PC-3 (cell line): ENCODE data around the gene CFAP91. TPM values are rescaled to one million over a fixed set of nuclear protein-coding genes. Genes with fewer than 3 reads are reported as not detected.

Source experiments
- ATAC-seq: fragments of 200-7000 bp; cut with Tn5 transposase; 2 replicates; pipeline ENCODE4 v1.9.1; 2020; ENCODE audit warnings: mild to moderate bottlenecking, moderate library complexity
- BruUV-seq: library from RNA; stranded (reverse); fragments of 400-500 nt; replicated peaks from 2 replicates; lab custom pipeline; 2021; lab: Mats Ljungman, UMichigan
- CTCF ChIA-PET: fragments of 300-600 bp; sonication (Branson Sonifier 250); formaldehyde crosslinking; loops from one replicate; lab custom pipeline; 2022; ENCODE audit warnings: antibody characterized with exemption; lab: Charles Lee
- POLR2A ChIA-PET: fragments of 300-600 bp; sonication (Branson Sonifier 250); formaldehyde crosslinking; loops from one replicate; lab custom pipeline; 2022; ENCODE audit warnings: antibody characterized with exemption; ENCODE audit not compliant: unreplicated experiment; lab: Charles Lee
- DNase-seq: peaks from one replicate; pipeline ENCODE4 v3.0.0-alpha.2; 2015
- H2AFZ ChIP-seq: fragments of 300-600 bp; sonication (generic); 2 replicates; pipeline ENCODE4 v1.6.0; 2016; ENCODE audit warnings: antibody characterized with exemption, low read length
- H3F3A ChIP-seq: fragments of 300-600 bp; sonication (generic); one replicate; pipeline ENCODE4 v1.6.0; 2017; ENCODE audit warnings: antibody characterized with exemption, low read length, control low read depth, mild to moderate bottlenecking; ENCODE audit not compliant: unreplicated experiment
- H3K27ac ChIP-seq: fragments of 300-600 bp; sonication (generic); 2 replicates; pipeline ENCODE4 v1.5.1; 2016; ENCODE audit warnings: mild to moderate bottlenecking, low read length
- H3K27me3 ChIP-seq: fragments of 300-600 bp; sonication (generic); 2 replicates; pipeline ENCODE4 v1.6.1; 2016; ENCODE audit warnings: low read length, mixed read lengths
- H3K36me3 ChIP-seq: fragments of 300-600 bp; sonication (generic); 2 replicates; pipeline ENCODE4 v1.6.1; 2016; ENCODE audit warnings: low read depth, mixed run types, low read length, mixed read lengths
- H3K4me1 ChIP-seq: fragments of 300-600 bp; sonication (generic); 2 replicates; pipeline ENCODE4 v1.5.1; 2016; ENCODE audit warnings: low read length; ENCODE audit not compliant: insufficient read depth
- H3K4me2 ChIP-seq: fragments of 300-600 bp; sonication (generic); 2 replicates; pipeline ENCODE4 v1.6.0; 2016; ENCODE audit warnings: low read length
- H3K4me3 ChIP-seq: fragments of 300-600 bp; sonication (generic); 2 replicates; pipeline ENCODE4 v1.5.1; 2016; ENCODE audit warnings: mild to moderate bottlenecking, low read length, mixed read lengths
- H3K79me2 ChIP-seq: fragments of 300-600 bp; sonication (generic); 2 replicates; pipeline ENCODE4 v1.6.1; 2017; ENCODE audit warnings: low read length, mixed read lengths
- H3K9ac ChIP-seq: fragments of 300-600 bp; sonication (generic); 2 replicates; pipeline ENCODE4 v1.6.0; 2016; ENCODE audit warnings: mild to moderate bottlenecking, low read length
- H3K9me2 ChIP-seq: fragments of 300-600 bp; sonication (generic); replicated peaks from 2 replicates; pipeline ENCODE4 v1.6.1; 2016; ENCODE audit warnings: mixed run types, low read length, mixed read lengths
- H3K9me3 ChIP-seq: fragments of 300-600 bp; sonication (generic); 2 replicates; pipeline ENCODE4 v1.6.1; 2016; ENCODE audit warnings: low read length, mixed read lengths
- H4K20me1 ChIP-seq: fragments of 300-600 bp; sonication (generic); 2 replicates; pipeline ENCODE4 v1.6.1; 2016; ENCODE audit warnings: low read length, mixed read lengths
- CTCF ChIP-seq: fragments of 300-600 bp; sonication (generic); conservative IDR thresholded peaks from 2 replicates; pipeline ENCODE4 v1.5.1; 2017; ENCODE audit warnings: antibody characterized with exemption, low read depth, mild to moderate bottlenecking, low read length
- EZH2 ChIP-seq: fragments of 300-600 bp; sonication (generic); IDR thresholded peaks from one replicate; pipeline ENCODE4 v1.6.1; 2017; ENCODE audit warnings: antibody characterized with exemption, mild to moderate bottlenecking, low read length; ENCODE audit not compliant: unreplicated experiment
- EZH2phosphoT487 ChIP-seq: fragments of 300-600 bp; sonication (generic); IDR thresholded peaks from 2 replicates; pipeline ENCODE4 v1.6.1; 2018; ENCODE audit warnings: mild to moderate bottlenecking, antibody characterized with exemption, low read length, borderline replicate concordance
- intact Hi-C: fragments of 100-400 bp; cut with micrococcal nuclease; formaldehyde crosslinking; loops from 2 replicates; pipeline ENCODE4 v1.9.0; 2023
- total RNA-seq: library from RNA; depleted of rRNA; stranded (reverse); fragments of >200 nt; gene quantifications from 2 replicates; pipeline ENCODE4 v1.2.3, GENCODE V29; 2014

CFAP91 gene
- total RNA-seq, 1 experiment from 2014 or later, result 1.1 TPM

- intact Hi-C loops, result loop anchor here (2.0 to 5.0 kb wide), 3 partner anchors 258 to 797 kb away; partner anchors contain the start of gene TEX55
- POLR2A ChIA-PET, result no interaction called here
- CTCF ChIA-PET, result interaction anchor here (0.7 to 1.0 kb wide), 2 partner anchors 49 to 155 kb away, joined by 3 to 4 read pairs; no protein-coding TSS in a partner anchor
- no peak for ATAC-seq
- H3K27me3 ChIP-seq, result no peaks in the 10 kb centered on the region
- H3K4me2 ChIP-seq, result no peak overlapping the region
- H3K9me3 ChIP-seq, result no peaks in the 10 kb centered on the region
- peaks cover 18% of the 10 kb centered on the region for H3K4me1 ChIP-seq
- no peak for DNase-seq
- no TSS peak for BruUV-seq
- H3K36me3 ChIP-seq, result peaks cover 4% of the 10 kb centered on the region; the same call in 1 of the 2 replicates
- H3F3A ChIP-seq, result no peaks in the 10 kb centered on the region
- no peaks in the 10 kb centered on the region for H3K9me2 ChIP-seq
- no peak overlapping the region for H3K9ac ChIP-seq
- peak overlapping the region; percentile 31; the same call in 1 of the 2 replicates for H2AFZ ChIP-seq
- H3K79me2 ChIP-seq, result peaks cover 19% of the 10 kb centered on the region
- no peak overlapping the region for H3K4me3 ChIP-seq
- H4K20me1 ChIP-seq, result no peaks in the 10 kb centered on the region
- TF ChIP-seq EZH2 (no peak), CTCF (no peak), EZH2phosphoT487 (no peak)
- H3K27ac ChIP-seq, result no peak overlapping the region
These were observed 22.9 kb upstream of the CFAP91 start for GRCh38 chr3:119679874-119680273.

GRCh38 chr3:119681279-119681678, 21.5 kb upstream of the CFAP91 start:
- Histone ChIP-seq H2AFZ (peak overlapping the region; percentile 8; the same call in 1 of the 2 replicates), H3K79me2 (peaks cover 5% of the 10 kb centered on the region), H3K4me1 (peaks cover 6% of the 10 kb centered on the region), H3K9me2 (no peaks in the 10 kb centered on the region), H4K20me1 (no peaks in the 10 kb centered on the region), H3K27me3 (no peaks in the 10 kb centered on the region), H3K36me3 (no peaks in the 10 kb centered on the region), H3K9ac (no peak overlapping the region), H3K4me3 (no peak overlapping the region), H3K4me2 (no peak overlapping the region), H3K9me3 (no peaks in the 10 kb centered on the region), H3F3A (no peaks in the 10 kb centered on the region), H3K27ac (no peak overlapping the region)
- peak; percentile 78 for DNase-seq
- POLR2A ChIA-PET, result interaction anchor here (0.6 to 0.7 kb wide), 2 partner anchors 181 to 183 kb away, joined by 3 read pairs; no protein-coding TSS in a partner anchor
- no TSS peak for BruUV-seq
- intact Hi-C loops, result loop anchor here (1.0 to 5.0 kb wide), 6 partner anchors 156 to 798 kb away; partner anchors contain the start of gene TEX55
- TF ChIP-seq CTCF, result peak; percentile 87
- no peak for TF ChIP-seq EZH2
- TF ChIP-seq EZH2phosphoT487, result no peak
- CTCF ChIA-PET, result interaction anchor here (0.5 kb wide), 1 partner anchor 153 kb away, joined by 11 read pairs; no protein-coding TSS in a partner anchor
- ATAC-seq, result peak; percentile 49

GRCh38 chr3:119683421-119683820, 19.4 kb upstream of the CFAP91 start:
- Histone ChIP-seq H3K27ac (no peak overlapping the region), H3K9ac (no peak overlapping the region), H3K9me2 (no peaks in the 10 kb centered on the region), H3K4me1 (no peaks in the 10 kb centered on the region), H3K27me3 (no peaks in the 10 kb centered on the region), H3K79me2 (no peaks in the 10 kb centered on the region), H3F3A (no peaks in the 10 kb centered on the region), H3K9me3 (no peaks in the 10 kb centered on the region), H3K4me2 (no peak overlapping the region), H3K4me3 (no peak overlapping the region), H2AFZ (no peak overlapping the region), H3K36me3 (no peaks in the 10 kb centered on the region), H4K20me1 (no peaks in the 10 kb centered on the region)
- intact Hi-C loops, result loop anchor here (5.0 kb wide), 2 partner anchors 261 to 536 kb away; partner anchors contain the start of gene TEX55
- ChIA-PET POLR2A (no interaction called here), CTCF (interaction anchor here (0.8 kb wide), 1 partner anchor 799 kb away, joined by 3 read pairs; no protein-coding TSS in a partner anchor)
- TF ChIP-seq EZH2phosphoT487 (no peak), CTCF (no peak), EZH2 (no peak)
- no peak for ATAC-seq
- no TSS peak for BruUV-seq
- no peak for DNase-seq
